Keratinocyte (primary cell): ENCODE results near the gene KIFC1. TPM values are rescaled to one million over a fixed set of nuclear protein-coding genes. Genes with fewer than 3 reads are reported as not detected.

Experiments used
- DNase-seq: peaks from one replicate; pipeline ENCODE4 v3.0.0-alpha.2; 2011; ENCODE audit warnings: low read depth, missing footprints, low spot score
- FAIRE-seq: peaks from 2 replicates; lab custom pipeline; 2011; peaks lifted over from hg19 to GRCh38; lab: Jason Lieb, UNC
- H2AFZ ChIP-seq: 2 replicates; pipeline ENCODE4 v1.6.0; 2012; ENCODE audit warnings: low read length, control low read depth, inconsistent platforms; ENCODE audit not compliant: control insufficient read depth
- H3K27ac ChIP-seq: 2 replicates; pipeline ENCODE4 v1.5.1; 2011; ENCODE audit warnings: low read length; ENCODE audit not compliant: control insufficient read depth, insufficient read depth
- H3K27me3 ChIP-seq: 3 replicates; pipeline ENCODE4 v1.6.0; 2011; ENCODE audit warnings: low read length; ENCODE audit not compliant: control insufficient read depth, insufficient read depth; ENCODE audit errors: extremely low read depth
- H3K36me3 ChIP-seq, 2 experiments: 2 replicates in 1 of 2; 3 replicates in 1 of 2; pipeline ENCODE4 v1.5.1; 2011; ENCODE audit warnings: low read length in 2 of 2, mild to moderate bottlenecking in 1 of 2; ENCODE audit not compliant: control insufficient read depth in 2 of 2, insufficient read depth in 2 of 2; ENCODE audit errors: extremely low read depth in 1 of 2
- H3K4me1 ChIP-seq: 3 replicates; pipeline ENCODE4 v1.5.1; 2011; ENCODE audit warnings: low read length; ENCODE audit not compliant: control insufficient read depth, insufficient read depth; ENCODE audit errors: extremely low read depth
- H3K4me2 ChIP-seq: 3 replicates; pipeline ENCODE4 v1.6.0; 2011; ENCODE audit warnings: low read depth, low read length; ENCODE audit not compliant: control insufficient read depth, insufficient read depth; ENCODE audit errors: extremely low read depth
- H3K4me3 ChIP-seq, 3 experiments: fragments of 200-600 bp in 1 of 3; sonication (generic) in 1 of 3; 2 replicates in 2 of 3; 3 replicates in 1 of 3; pipeline ENCODE4 v1.5.1; 2011 to 2016; ENCODE audit warnings: low read length in 3 of 3, mild to moderate bottlenecking in 3 of 3, control low read depth in 2 of 3, inconsistent platforms in 1 of 3, low read depth in 1 of 3, mixed read lengths in 1 of 3, mixed run types in 1 of 3, moderate library complexity in 1 of 3; ENCODE audit not compliant: control insufficient read depth in 2 of 3, insufficient read depth in 2 of 3; ENCODE audit errors: extremely low read depth in 1 of 3
- H3K79me2 ChIP-seq: 2 replicates; pipeline ENCODE4 v1.6.0; 2012; ENCODE audit warnings: low read length; ENCODE audit not compliant: control insufficient read depth, insufficient read depth
- H3K9ac ChIP-seq: 3 replicates; pipeline ENCODE4 v1.6.0; 2011; ENCODE audit warnings: low read length; ENCODE audit not compliant: control insufficient read depth, insufficient read depth; ENCODE audit errors: extremely low read depth
- H3K9me1 ChIP-seq: 3 replicates; pipeline ENCODE4 v1.6.0; 2011; ENCODE audit warnings: low read length; ENCODE audit not compliant: control insufficient read depth, insufficient read depth; ENCODE audit errors: extremely low read depth
- H3K9me3 ChIP-seq: 2 replicates; pipeline ENCODE4 v1.5.1; 2012; ENCODE audit warnings: low read depth, low read length; ENCODE audit not compliant: control insufficient read depth
- H4K20me1 ChIP-seq: 3 replicates; pipeline ENCODE4 v1.6.0; 2011; ENCODE audit warnings: low read length; ENCODE audit not compliant: control insufficient read depth, insufficient read depth; ENCODE audit errors: extremely low read depth
- EZH2 ChIP-seq: IDR thresholded peaks from one replicate; pipeline ENCODE4 v1.6.1; 2012; ENCODE audit warnings: inconsistent platforms, mild to moderate bottlenecking, low read length, moderate library complexity
- dilution Hi-C: fragments of 300-500 bp; cut with MboI; formaldehyde crosslinking; loops from one replicate; pipeline ENCODE4 v1.7.0; 2020; ENCODE audit warnings: low sequenced_read_pairs; ENCODE audit not compliant: extremely low pct_ligation_motif_present
- polyA plus RNA-seq, 5 experiments: library from polyadenylated mRNA; depleted of rRNA in 3 of 5; stranded (reverse) in 3 of 5; stranded (forward) in 1 of 5; unstranded in 1 of 5; fragments of >200 nt; gene quantifications; 1 replicate in 1 of 5; 2 replicates in 3 of 5; 3 replicates in 1 of 5; pipeline versions ENCODE4 v1.2.1 to v1.2.3, GENCODE V29; 2011 to 2012; ENCODE audit warnings: missing spikeins in 2 of 5, low read depth in 1 of 5, low replicate concordance in 1 of 5
- TF ChIP-seq, protein P1 (sequence below), 3 experiments: IDR thresholded peaks in 1 of 3; conservative IDR thresholded peaks in 1 of 3; optimal IDR thresholded peaks in 1 of 3; 2 replicates in 2 of 3; 3 replicates in 1 of 3; pipeline versions ENCODE3 to v1.5.1; 2011; ENCODE audit warnings: low read length in 3 of 3, mild to moderate bottlenecking in 3 of 3, moderate library complexity in 2 of 3, control low read depth in 1 of 3, inconsistent platforms in 1 of 3; ENCODE audit not compliant: insufficient read depth in 2 of 3; ENCODE audit errors: extremely low read depth in 1 of 3

Gene KIFC1
- polyA plus RNA-seq, 1 donor (not counting 4 experiments of a cell fraction or from before 2014, with no cell fraction given) = 20.0 TPM

DNA sequence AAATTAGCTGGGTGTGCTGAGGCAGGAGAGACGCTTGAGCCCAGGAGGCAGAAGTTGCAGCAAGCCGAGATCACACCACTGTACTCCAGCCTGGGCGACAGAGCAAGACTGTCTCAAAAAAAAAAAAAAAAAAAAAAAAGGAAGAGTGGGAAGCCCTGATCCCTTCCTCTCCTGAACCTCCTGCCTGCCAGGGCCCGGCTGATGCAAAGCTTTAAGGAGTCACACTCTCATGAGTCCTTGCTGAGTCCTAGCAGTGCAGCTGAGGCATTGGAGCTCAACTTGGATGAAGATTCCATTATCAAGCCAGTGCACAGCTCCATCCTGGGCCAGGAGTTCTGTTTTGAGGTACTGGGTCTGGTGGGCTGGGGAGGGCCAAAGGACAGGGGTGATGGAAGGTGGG, 43.3 kb downstream of the KIFC1 start:
- no peaks in the 10 kb centered on the region for H3K27me3 ChIP-seq
- peaks cover 14% of the 10 kb centered on the region for H3K4me1 ChIP-seq
- H3K9ac ChIP-seq = no peak overlapping the region
- peaks cover 2% of the 10 kb centered on the region for H3K79me2 ChIP-seq
- TF ChIP-seq EZH2 = no peak
- TF ChIP-seq, protein P1, sequence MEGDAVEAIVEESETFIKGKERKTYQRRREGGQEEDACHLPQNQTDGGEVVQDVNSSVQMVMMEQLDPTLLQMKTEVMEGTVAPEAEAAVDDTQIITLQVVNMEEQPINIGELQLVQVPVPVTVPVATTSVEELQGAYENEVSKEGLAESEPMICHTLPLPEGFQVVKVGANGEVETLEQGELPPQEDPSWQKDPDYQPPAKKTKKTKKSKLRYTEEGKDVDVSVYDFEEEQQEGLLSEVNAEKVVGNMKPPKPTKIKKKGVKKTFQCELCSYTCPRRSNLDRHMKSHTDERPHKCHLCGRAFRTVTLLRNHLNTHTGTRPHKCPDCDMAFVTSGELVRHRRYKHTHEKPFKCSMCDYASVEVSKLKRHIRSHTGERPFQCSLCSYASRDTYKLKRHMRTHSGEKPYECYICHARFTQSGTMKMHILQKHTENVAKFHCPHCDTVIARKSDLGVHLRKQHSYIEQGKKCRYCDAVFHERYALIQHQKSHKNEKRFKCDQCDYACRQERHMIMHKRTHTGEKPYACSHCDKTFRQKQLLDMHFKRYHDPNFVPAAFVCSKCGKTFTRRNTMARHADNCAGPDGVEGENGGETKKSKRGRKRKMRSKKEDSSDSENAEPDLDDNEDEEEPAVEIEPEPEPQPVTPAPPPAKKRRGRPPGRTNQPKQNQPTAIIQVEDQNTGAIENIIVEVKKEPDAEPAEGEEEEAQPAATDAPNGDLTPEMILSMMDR (optimal IDR thresholded peaks at IDR 0.05 in 1 of 3, IDR thresholded peaks at IDR 0.05 in 1 of 3, conservative IDR thresholded peaks at IDR 0.05 in 1 of 3; ENCODE audit: extremely low read depth in 1 of 3, insufficient read depth in 2 of 3, low read length in 3 of 3) = no peak
- H3K36me3 ChIP-seq = peaks cover 7 to 14% of the 10 kb centered on the region in 2 experiments
- H3K4me2 ChIP-seq = no peak overlapping the region
- no peak for DNase-seq
- H4K20me1 ChIP-seq = no peaks in the 10 kb centered on the region
- H3K27ac ChIP-seq = no peak overlapping the region
- H3K9me1 ChIP-seq = no peaks in the 10 kb centered on the region
- no peak overlapping the region for H2AFZ ChIP-seq
- FAIRE-seq = no peak
- no peak overlapping the region for H3K4me3 ChIP-seq
- dilution Hi-C loops = no loop called here
- no peaks in the 10 kb centered on the region for H3K9me3 ChIP-seq

DNA sequence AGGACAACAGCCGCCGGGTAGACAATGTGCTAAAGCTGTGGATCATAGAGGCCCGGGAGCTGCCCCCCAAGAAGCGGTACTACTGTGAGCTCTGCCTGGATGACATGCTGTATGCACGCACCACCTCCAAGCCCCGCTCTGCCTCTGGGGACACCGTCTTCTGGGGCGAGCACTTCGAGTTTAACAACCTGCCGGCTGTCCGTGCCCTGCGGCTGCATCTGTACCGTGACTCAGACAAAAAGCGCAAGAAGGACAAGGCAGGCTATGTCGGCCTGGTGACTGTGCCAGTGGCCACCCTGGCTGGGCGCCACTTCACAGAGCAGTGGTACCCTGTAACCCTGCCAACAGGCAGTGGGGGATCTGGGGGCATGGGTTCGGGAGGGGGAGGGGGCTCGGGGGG, 46.0 kb downstream of the KIFC1 start:
- H3K36me3 ChIP-seq = peaks cover 13 to 14% of the 10 kb centered on the region in 2 experiments
- H3K27me3 ChIP-seq = no peaks in the 10 kb centered on the region
- TF ChIP-seq EZH2 = no peak
- TF ChIP-seq, protein P1 (optimal IDR thresholded peaks at IDR 0.05 in 1 of 3, IDR thresholded peaks at IDR 0.05 in 1 of 3, conservative IDR thresholded peaks at IDR 0.05 in 1 of 3; ENCODE audit: extremely low read depth in 1 of 3, insufficient read depth in 2 of 3, low read length in 3 of 3) = no peak
- H3K27ac ChIP-seq = no peak overlapping the region
- H3K79me2 ChIP-seq = no peaks in the 10 kb centered on the region
- FAIRE-seq (no peak), DNase-seq (no peak)
- H3K4me3 ChIP-seq = no peak overlapping the region
- H3K9me1 ChIP-seq = no peaks in the 10 kb centered on the region
- dilution Hi-C loops = no loop called here
- no peaks in the 10 kb centered on the region for H3K4me1 ChIP-seq
- H3K9me3 ChIP-seq = no peaks in the 10 kb centered on the region
- H3K4me2 ChIP-seq = no peak overlapping the region
- H4K20me1 ChIP-seq = no peaks in the 10 kb centered on the region
- no peak overlapping the region for H2AFZ ChIP-seq
- no peak overlapping the region for H3K9ac ChIP-seq
